Subcutaneous adipose tissue (tissue), 4 donors: ENCODE results near the gene CELSR1. TPM values are rescaled to one million over a fixed set of nuclear protein-coding genes. Genes with fewer than 3 reads are reported as not detected.

Experiments used
- CTCF ChIP-seq: fragments of 450-650 bp; IDR thresholded peaks from one replicate; pipeline ENCODE4 v1.5.1; 2016; ENCODE audit warnings: low read depth, mild to moderate bottlenecking, control low read depth, antibody characterized with exemption, moderate library complexity
- total RNA-seq, 4 donors: library from RNA; depleted of rRNA; stranded (reverse); fragments of >200 nt; gene quantifications; one replicate each; pipeline ENCODE4 v1.1.0, GENCODE V29; 2016

The CELSR1 gene
- total RNA-seq, 4 donors from 2014 or later = 0.16 to 5.6 (median 1.5) TPM

GRCh38 chr22:46424496-46424895, 112.9 kb downstream of the CELSR1 start:
- no peak for TF ChIP-seq CTCF

GRCh38 chr22:46422896-46423295, 114.5 kb downstream of the CELSR1 start:
- no peak for TF ChIP-seq CTCF

- TF ChIP-seq CTCF = no peak
Measured at GRCh38 chr22:46421267-46421666, 116.2 kb downstream of the CELSR1 start.

GRCh38 chr22:46419754-46420571, 117.5 kb downstream of the CELSR1 start:
- TF ChIP-seq CTCF = no peak

- no peak for TF ChIP-seq CTCF
Measured at GRCh38 chr22:46418827-46419226, 118.6 kb downstream of the CELSR1 start.

GRCh38 chr22:46417769-46418168, 119.7 kb downstream of the CELSR1 start:
- no peak for TF ChIP-seq CTCF

GRCh38 chr22:46416891-46417580, 120.4 kb downstream of the CELSR1 start:
- no peak for TF ChIP-seq CTCF
